AG09309 (cell line): ENCODE data around the gene PALMD.

ENCODE experiments used
- DNase-seq: peaks from one replicate; pipeline ENCODE4 v3.0.0-alpha.2; 2010; ENCODE audit warnings: low read depth
- H3K4me3 ChIP-seq: 2 replicates; pipeline ENCODE4 v1.5.1; 2011; ENCODE audit warnings: mild to moderate bottlenecking, low read depth, low read length, moderate library complexity; ENCODE audit not compliant: control insufficient read depth
- TF ChIP-seq, protein P1 (sequence below): IDR thresholded peaks from 2 replicates; pipeline ENCODE4 v1.5.1; 2011; ENCODE audit warnings: mild to moderate bottlenecking, low read depth, low read length, inconsistent platforms; ENCODE audit not compliant: insufficient read depth, control insufficient read depth; ENCODE audit errors: missing control alignments

Gene PALMD, protein sequence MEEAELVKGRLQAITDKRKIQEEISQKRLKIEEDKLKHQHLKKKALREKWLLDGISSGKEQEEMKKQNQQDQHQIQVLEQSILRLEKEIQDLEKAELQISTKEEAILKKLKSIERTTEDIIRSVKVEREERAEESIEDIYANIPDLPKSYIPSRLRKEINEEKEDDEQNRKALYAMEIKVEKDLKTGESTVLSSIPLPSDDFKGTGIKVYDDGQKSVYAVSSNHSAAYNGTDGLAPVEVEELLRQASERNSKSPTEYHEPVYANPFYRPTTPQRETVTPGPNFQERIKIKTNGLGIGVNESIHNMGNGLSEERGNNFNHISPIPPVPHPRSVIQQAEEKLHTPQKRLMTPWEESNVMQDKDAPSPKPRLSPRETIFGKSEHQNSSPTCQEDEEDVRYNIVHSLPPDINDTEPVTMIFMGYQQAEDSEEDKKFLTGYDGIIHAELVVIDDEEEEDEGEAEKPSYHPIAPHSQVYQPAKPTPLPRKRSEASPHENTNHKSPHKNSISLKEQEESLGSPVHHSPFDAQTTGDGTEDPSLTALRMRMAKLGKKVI

DNA sequence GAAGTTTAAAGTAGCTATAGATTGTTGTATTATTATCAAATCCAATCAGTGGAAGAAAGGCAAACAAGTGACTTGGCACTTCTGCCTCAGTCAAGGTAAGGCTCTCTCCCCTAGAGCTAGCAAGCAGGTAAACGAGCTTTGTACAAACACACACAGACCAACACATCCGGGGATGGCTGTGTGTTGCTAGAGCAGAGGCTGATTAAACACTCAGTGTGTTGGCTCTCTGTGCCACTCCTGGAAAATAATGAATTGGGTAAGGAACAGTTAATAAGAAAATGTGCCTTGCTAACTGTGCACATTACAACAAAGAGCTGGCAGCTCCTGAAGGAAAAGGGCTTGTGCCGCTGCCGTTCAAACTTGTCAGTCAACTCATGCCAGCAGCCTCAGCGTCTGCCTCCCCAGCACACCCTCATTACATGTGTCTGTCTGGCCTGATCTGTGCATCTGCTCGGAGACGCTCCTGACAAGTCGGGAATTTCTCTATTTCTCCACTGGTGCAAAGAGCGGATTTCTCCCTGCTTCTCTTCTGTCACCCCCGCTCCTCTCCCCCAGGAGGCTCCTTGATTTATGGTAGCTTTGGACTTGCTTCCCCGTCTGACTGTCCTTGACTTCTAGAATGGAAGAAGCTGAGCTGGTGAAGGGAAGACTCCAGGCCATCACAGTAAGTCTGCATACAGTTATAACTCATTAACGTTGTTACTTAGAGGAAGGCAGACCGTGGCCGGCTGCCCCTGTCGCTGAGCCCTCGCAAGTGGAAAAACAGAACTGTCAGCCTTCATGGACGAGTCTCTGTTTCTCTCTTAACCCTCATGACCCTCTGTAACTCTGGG, at the start of gene PALMD:
Gene PALMD (plus strand): TSS at position 415 of the 833 bp plus-strand sequence. CDS start 205 bp downstream, at position 620.
- TF ChIP-seq, protein P1, sequence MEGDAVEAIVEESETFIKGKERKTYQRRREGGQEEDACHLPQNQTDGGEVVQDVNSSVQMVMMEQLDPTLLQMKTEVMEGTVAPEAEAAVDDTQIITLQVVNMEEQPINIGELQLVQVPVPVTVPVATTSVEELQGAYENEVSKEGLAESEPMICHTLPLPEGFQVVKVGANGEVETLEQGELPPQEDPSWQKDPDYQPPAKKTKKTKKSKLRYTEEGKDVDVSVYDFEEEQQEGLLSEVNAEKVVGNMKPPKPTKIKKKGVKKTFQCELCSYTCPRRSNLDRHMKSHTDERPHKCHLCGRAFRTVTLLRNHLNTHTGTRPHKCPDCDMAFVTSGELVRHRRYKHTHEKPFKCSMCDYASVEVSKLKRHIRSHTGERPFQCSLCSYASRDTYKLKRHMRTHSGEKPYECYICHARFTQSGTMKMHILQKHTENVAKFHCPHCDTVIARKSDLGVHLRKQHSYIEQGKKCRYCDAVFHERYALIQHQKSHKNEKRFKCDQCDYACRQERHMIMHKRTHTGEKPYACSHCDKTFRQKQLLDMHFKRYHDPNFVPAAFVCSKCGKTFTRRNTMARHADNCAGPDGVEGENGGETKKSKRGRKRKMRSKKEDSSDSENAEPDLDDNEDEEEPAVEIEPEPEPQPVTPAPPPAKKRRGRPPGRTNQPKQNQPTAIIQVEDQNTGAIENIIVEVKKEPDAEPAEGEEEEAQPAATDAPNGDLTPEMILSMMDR: no peak
- no peak within 1 kb of the TSS for H3K4me3 ChIP-seq
- DNase-seq: no peak

DNA sequence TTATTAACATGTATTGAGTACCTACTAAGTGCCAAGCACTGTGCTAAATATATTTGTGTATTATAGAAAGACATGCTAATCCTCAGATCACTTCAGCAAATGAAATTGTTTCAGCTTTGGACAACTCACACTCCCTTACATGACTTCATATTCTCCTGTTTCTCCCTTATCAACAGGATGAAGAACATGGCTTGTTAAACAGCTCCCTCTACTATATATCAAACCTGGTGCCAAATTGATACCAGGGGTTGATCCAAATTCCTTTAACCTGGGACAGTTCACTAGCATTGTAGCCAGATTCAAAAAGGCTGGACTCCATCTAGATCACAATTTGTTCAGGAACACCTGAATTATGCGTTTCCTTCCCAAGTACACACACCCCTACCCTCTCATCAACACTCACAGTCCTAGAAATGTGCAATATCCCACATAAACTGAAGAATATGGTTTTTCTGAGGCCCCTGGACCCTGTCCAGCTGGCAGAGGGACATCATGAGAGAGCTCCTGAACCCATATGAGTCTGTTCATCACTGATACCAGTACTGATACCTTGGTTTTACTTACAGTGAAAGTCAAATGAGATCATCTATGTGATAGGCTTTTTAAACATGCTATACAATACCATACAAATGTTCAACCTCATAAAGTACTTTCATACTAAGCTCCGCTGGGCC, 47.0 kb upstream of the PALMD start:
- DNase-seq: no peak
- TF ChIP-seq, protein P1: no peak
- no peak overlapping the region for H3K4me3 ChIP-seq

DNA sequence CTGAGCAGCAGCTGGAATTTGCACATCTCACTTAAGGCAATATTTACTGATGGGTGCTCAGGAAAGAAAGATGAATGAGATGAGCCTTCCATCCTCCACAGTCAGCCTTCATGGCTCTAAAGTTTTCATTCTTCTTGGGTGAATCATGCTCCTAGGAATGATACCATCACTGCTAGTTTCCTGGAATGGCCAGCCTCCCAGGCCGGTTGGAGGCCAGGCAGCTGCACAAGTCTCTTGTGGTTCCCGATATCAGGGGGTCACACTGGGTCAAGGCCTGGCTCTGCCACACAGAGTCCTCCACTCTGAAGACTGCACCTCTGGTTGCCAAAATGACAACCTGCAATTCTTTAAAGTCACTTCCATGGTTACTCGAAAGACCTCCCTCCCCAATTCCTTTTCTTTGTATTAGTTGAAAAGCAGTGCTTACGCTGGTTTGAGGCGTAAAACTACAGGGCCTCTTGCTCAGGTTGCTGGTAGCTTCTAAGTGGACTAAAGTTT, 46.2 kb upstream of the PALMD start:
- DNase-seq: no peak
- no peak overlapping the region for H3K4me3 ChIP-seq
- TF ChIP-seq, protein P1: no peak

DNA sequence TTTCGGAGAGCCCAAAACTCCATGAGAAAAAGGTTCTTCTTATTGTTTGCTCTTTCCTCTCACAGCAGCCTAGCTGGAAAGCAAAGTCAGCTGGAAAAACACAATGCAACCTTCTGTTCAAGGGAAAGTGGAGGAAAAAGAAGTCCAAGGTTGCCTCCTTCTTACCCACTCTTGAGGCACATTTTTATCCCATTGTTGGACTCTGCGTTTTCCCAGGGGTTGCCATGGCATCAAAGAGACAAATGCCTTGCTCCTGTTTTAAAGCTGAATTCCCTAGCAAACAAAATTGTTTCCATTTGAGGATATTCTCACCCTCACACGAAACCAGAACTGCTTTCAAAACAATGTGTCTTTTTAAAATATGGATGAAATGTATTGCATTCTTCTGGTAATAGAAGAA, 45.1 kb upstream of the PALMD start:
- DNase-seq: no peak
- TF ChIP-seq, protein P1: no peak
- H3K4me3 ChIP-seq: no peak overlapping the region

DNA sequence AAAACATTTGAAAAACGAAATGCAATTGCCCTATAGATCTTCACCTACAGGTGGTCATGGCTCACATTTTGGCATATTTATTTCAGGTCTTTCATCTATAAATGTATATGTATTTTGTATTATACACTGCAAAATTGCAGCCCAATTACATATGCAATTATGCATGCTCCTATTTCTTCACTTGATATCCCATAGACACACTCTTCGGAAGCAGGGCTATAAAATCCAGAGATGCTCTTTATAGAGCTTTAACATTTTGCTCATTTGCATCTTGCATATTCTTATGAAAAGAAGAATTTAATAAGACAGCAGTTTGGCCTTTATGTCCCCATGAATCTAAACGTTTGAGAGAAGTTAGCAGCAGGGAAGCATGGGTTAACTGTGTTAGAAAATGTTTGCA, 44.7 kb upstream of the PALMD start:
- no peak for DNase-seq
- TF ChIP-seq, protein P1: no peak

More for the DNA sequence above, 44.7 kb upstream of the PALMD start:
- H3K4me3 ChIP-seq: no peak overlapping the region
